ENCODE results near the gene ANKRD55.
"Not testable (repeated sequence)": the region's sequence is repeated elsewhere in the genome, so short reads cannot be mapped to it uniquely, and the experiment has no call there.

ANKRD55 gene

GRCh38 chr5:56244627-56245026 lies 11.5 kb upstream of the ANKRD55 start:
- H3K9me3 Mint-ChIP-seq, result peaks cover 11% of the 10 kb centered on the region
- H3K4me3 Mint-ChIP-seq, result no peak overlapping the region
- peaks cover 3% of the 10 kb centered on the region for H3K27me3 Mint-ChIP-seq
- no peak overlapping the region for H3K27ac Mint-ChIP-seq
- ATAC-seq (no peak), DNase-seq (no peak)
- peaks cover 4% of the 10 kb centered on the region for H3K36me3 Mint-ChIP-seq (ENCODE audit: low read depth)
- no peaks in the 10 kb centered on the region for H3K4me1 Mint-ChIP-seq

GRCh38 chr5:56242271-56242670 lies 9.1 kb upstream of the ANKRD55 start:
- H3K4me1 Mint-ChIP-seq; H3K27me3 Mint-ChIP-seq; DNase-seq; ATAC-seq; H3K36me3 Mint-ChIP-seq (ENCODE audit: low read depth); H3K4me3 Mint-ChIP-seq; H3K27ac Mint-ChIP-seq: not testable (repeated sequence)
- peaks cover 12% of the 10 kb centered on the region for H3K9me3 Mint-ChIP-seq

- Mint-ChIP-seq H3K9me3 (no peaks in the 10 kb centered on the region), H3K36me3 (ENCODE audit: low read depth) (no peaks in the 10 kb centered on the region), H3K27ac (no peak overlapping the region), H3K4me3 (no peak overlapping the region), H3K4me1 (no peaks in the 10 kb centered on the region), H3K27me3 (peaks cover 10% of the 10 kb centered on the region)
- ATAC-seq, result no peak
- DNase-seq, result no peak
Measured at GRCh38 chr5:56232538-56232937, 592 bp downstream of the ANKRD55 start.

GRCh38 chr5:56230576-56230975 lies 2.6 kb downstream of the ANKRD55 start:
- peaks cover 3% of the 10 kb centered on the region for H3K27me3 Mint-ChIP-seq
- ATAC-seq (no peak), DNase-seq (no peak)
- peaks cover 2% of the 10 kb centered on the region for H3K4me1 Mint-ChIP-seq
- H3K36me3 Mint-ChIP-seq (ENCODE audit: low read depth), result no peaks in the 10 kb centered on the region
- peaks cover 11% of the 10 kb centered on the region for H3K9me3 Mint-ChIP-seq
- H3K4me3 Mint-ChIP-seq, result no peak overlapping the region
- H3K27ac Mint-ChIP-seq, result no peak overlapping the region

GRCh38 chr5:56229111-56229510 lies 4.0 kb downstream of the ANKRD55 start:
- Mint-ChIP-seq H3K4me3 (no peak overlapping the region), H3K4me1 (peaks cover 2% of the 10 kb centered on the region), H3K36me3 (ENCODE audit: low read depth) (no peaks in the 10 kb centered on the region), H3K27ac (no peak overlapping the region), H3K27me3 (no peaks in the 10 kb centered on the region), H3K9me3 (peaks cover 16% of the 10 kb centered on the region)
- ATAC-seq, result no peak
- DNase-seq, result no peak

GRCh38 chr5:56228631-56229030 lies 4.5 kb downstream of the ANKRD55 start:
- no peak for DNase-seq
- Mint-ChIP-seq H3K4me3 (no peak overlapping the region), H3K36me3 (ENCODE audit: low read depth) (no peaks in the 10 kb centered on the region), H3K27me3 (no peaks in the 10 kb centered on the region), H3K4me1 (peaks cover 2% of the 10 kb centered on the region), H3K27ac (no peak overlapping the region), H3K9me3 (peaks cover 17% of the 10 kb centered on the region)
- ATAC-seq, result no peak

- Mint-ChIP-seq H3K27ac (no peak overlapping the region), H3K4me3 (no peak overlapping the region), H3K36me3 (ENCODE audit: low read depth) (no peaks in the 10 kb centered on the region), H3K9me3 (peaks cover 17% of the 10 kb centered on the region), H3K4me1 (peaks cover 2% of the 10 kb centered on the region), H3K27me3 (no peaks in the 10 kb centered on the region)
- ATAC-seq (no peak), DNase-seq (no peak)
Measured at GRCh38 chr5:56227691-56228090, 5.4 kb downstream of the ANKRD55 start.

- not testable (repeated sequence) for H3K36me3 Mint-ChIP-seq (ENCODE audit: low read depth); H3K4me1 Mint-ChIP-seq; H3K4me3 Mint-ChIP-seq; H3K27me3 Mint-ChIP-seq; H3K27ac Mint-ChIP-seq; ATAC-seq; DNase-seq
- H3K9me3 Mint-ChIP-seq, result peaks cover 22% of the 10 kb centered on the region
Measured at GRCh38 chr5:56223298-56223697, 9.8 kb downstream of the ANKRD55 start.

GRCh38 chr5:56221601-56222000 lies 11.5 kb downstream of the ANKRD55 start:
- not testable (repeated sequence) for H3K4me1 Mint-ChIP-seq; DNase-seq; H3K4me3 Mint-ChIP-seq; H3K27me3 Mint-ChIP-seq; ATAC-seq; H3K27ac Mint-ChIP-seq; H3K36me3 Mint-ChIP-seq (ENCODE audit: low read depth)
- H3K9me3 Mint-ChIP-seq, result peaks cover 31% of the 10 kb centered on the region

- no peak for ATAC-seq
- no peaks in the 10 kb centered on the region for H3K27me3 Mint-ChIP-seq
- H3K4me1 Mint-ChIP-seq, result no peaks in the 10 kb centered on the region
- peaks cover 2% of the 10 kb centered on the region for H3K36me3 Mint-ChIP-seq (ENCODE audit: low read depth)
- H3K9me3 Mint-ChIP-seq, result peaks cover 26% of the 10 kb centered on the region
- no peak overlapping the region for H3K27ac Mint-ChIP-seq
- no peak for DNase-seq
- H3K4me3 Mint-ChIP-seq, result no peak overlapping the region
Measured at GRCh38 chr5:56215019-56215830, 17.9 kb downstream of the ANKRD55 start.

- not testable (repeated sequence) for H3K4me3 Mint-ChIP-seq; ATAC-seq; H3K4me1 Mint-ChIP-seq; H3K36me3 Mint-ChIP-seq (ENCODE audit: low read depth); H3K27ac Mint-ChIP-seq; H3K27me3 Mint-ChIP-seq; DNase-seq
- peaks cover 26% of the 10 kb centered on the region for H3K9me3 Mint-ChIP-seq
Measured at GRCh38 chr5:56213886-56214535, 19.1 kb downstream of the ANKRD55 start.

- no peak for DNase-seq
- peaks cover 22% of the 10 kb centered on the region for H3K9me3 Mint-ChIP-seq
- no peak for ATAC-seq
- no peaks in the 10 kb centered on the region for H3K27me3 Mint-ChIP-seq
- no peak overlapping the region for H3K27ac Mint-ChIP-seq
- no peaks in the 10 kb centered on the region for H3K4me1 Mint-ChIP-seq
- H3K36me3 Mint-ChIP-seq (ENCODE audit: low read depth), result peaks cover 2% of the 10 kb centered on the region
- H3K4me3 Mint-ChIP-seq, result no peak overlapping the region
Measured at GRCh38 chr5:56212130-56212879, 20.8 kb downstream of the ANKRD55 start.

- no peaks in the 10 kb centered on the region for H3K27me3 Mint-ChIP-seq
- H3K36me3 Mint-ChIP-seq (ENCODE audit: low read depth), result peaks cover 2% of the 10 kb centered on the region
- H3K4me1 Mint-ChIP-seq, result no peaks in the 10 kb centered on the region
- peaks cover 15% of the 10 kb centered on the region for H3K9me3 Mint-ChIP-seq
- no peak overlapping the region for H3K27ac Mint-ChIP-seq
- H3K4me3 Mint-ChIP-seq, result no peak overlapping the region
- DNase-seq, result no peak
- no peak for ATAC-seq
Measured at GRCh38 chr5:56211298-56211865, 21.7 kb downstream of the ANKRD55 start.

- no peak for ATAC-seq
- DNase-seq, result no peak
- Mint-ChIP-seq H3K4me1 (no peaks in the 10 kb centered on the region), H3K36me3 (ENCODE audit: low read depth) (peaks cover under 1% of the 10 kb centered on the region), H3K4me3 (no peak overlapping the region), H3K27me3 (no peaks in the 10 kb centered on the region), H3K27ac (no peak overlapping the region), H3K9me3 (peaks cover 6% of the 10 kb centered on the region)
Measured at GRCh38 chr5:56208681-56209080, 24.4 kb downstream of the ANKRD55 start.
